ENCODE data around the gene CLEC2A.
A peak's percentile ranks its signal among the peaks of the same experiment; 100 is the strongest.

The CLEC2A gene

DNA sequence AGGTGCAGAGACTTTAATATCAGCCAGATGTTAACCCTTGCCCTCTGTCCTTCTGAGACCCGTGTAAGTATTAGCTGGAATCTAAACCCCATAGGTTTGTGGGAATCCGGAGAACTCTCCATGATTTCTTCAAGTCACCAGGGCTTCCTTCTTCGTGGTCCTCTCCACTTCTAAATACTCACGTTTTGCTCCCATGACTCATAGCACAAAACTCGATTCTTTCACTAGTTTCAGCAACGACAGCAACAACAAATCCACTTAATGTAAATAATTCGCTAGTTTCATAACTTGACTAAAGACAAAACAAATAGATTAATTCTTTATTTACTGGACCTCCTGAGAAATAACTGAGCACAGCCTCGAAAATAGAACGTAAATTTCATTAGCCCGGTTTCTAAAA is 4.4 kb upstream of the CLEC2A start:
- no CpG with 5 or more reads among the region's 10 CpGs for WGBS (ENCODE audit: insufficient coverage, insufficient read length)
- DNase-seq (ENCODE audit: low read depth, low spot score): no peak
- Histone ChIP-seq H3K4me1 (ENCODE audit: control insufficient read depth, insufficient read depth, low read length) (no peaks in the 10 kb centered on the region), H3K4me3 (ENCODE audit: low read length) (no peak overlapping the region), H3K27ac (ENCODE audit: low read length) (no peak overlapping the region), H3K36me3 (ENCODE audit: control insufficient read depth, insufficient read depth, low read length) (no peaks in the 10 kb centered on the region), H3K27me3 (ENCODE audit: control insufficient read depth, insufficient read depth, low read length) (no peaks in the 10 kb centered on the region), H3K9me3 (ENCODE audit: control insufficient read depth, insufficient read depth, low read length) (no peaks in the 10 kb centered on the region)

DNA sequence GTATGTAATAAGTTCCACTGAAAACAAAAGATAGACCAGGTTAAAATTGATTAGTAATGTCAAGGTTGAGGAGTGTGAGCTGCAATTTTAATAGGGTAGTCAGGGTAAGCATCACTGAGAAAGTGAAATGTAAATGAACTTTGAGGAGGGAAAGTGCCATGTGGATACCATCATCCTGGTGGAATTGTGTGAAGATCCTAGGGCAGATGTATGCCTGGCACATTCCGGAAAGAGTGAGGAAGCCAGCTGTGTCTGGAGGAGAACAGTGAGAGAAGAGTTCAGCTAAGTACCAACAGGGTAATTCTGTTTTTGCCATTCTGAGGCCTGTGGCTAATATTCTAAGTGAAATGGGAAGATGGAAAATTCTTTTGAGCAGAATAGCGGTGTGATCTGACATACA is 2.9 kb upstream of the CLEC2A start:
- Histone ChIP-seq H3K27ac (ENCODE audit: low read length) (no peak overlapping the region), H3K9me3 (ENCODE audit: control insufficient read depth, insufficient read depth, low read length) (no peaks in the 10 kb centered on the region), H3K4me3 (ENCODE audit: low read length) (no peak overlapping the region), H3K4me1 (ENCODE audit: control insufficient read depth, insufficient read depth, low read length) (no peaks in the 10 kb centered on the region), H3K27me3 (ENCODE audit: control insufficient read depth, insufficient read depth, low read length) (no peaks in the 10 kb centered on the region), H3K36me3 (ENCODE audit: control insufficient read depth, insufficient read depth, low read length) (no peaks in the 10 kb centered on the region)
- WGBS (ENCODE audit: insufficient coverage, insufficient read length): no CpG with 5 or more reads among the region's 2 CpGs
- DNase-seq (ENCODE audit: low read depth, low spot score): no peak

GRCh38 chr12:9933958-9934357 is 1.8 kb upstream of the CLEC2A start:
- Histone ChIP-seq H3K27me3 (ENCODE audit: control insufficient read depth, insufficient read depth, low read length) (no peaks in the 10 kb centered on the region), H3K27ac (ENCODE audit: low read length) (no peak overlapping the region), H3K9me3 (ENCODE audit: control insufficient read depth, insufficient read depth, low read length) (no peaks in the 10 kb centered on the region), H3K36me3 (ENCODE audit: control insufficient read depth, insufficient read depth, low read length) (no peaks in the 10 kb centered on the region), H3K4me3 (ENCODE audit: low read length) (no peak overlapping the region), H3K4me1 (ENCODE audit: control insufficient read depth, insufficient read depth, low read length) (no peaks in the 10 kb centered on the region)
- DNase-seq (ENCODE audit: low read depth, low spot score): no peak
- WGBS (ENCODE audit: insufficient coverage, insufficient read length): no CpG with 5 or more reads among the region's 2 CpGs

- no CpG with 5 or more reads among the region's 3 CpGs for WGBS (ENCODE audit: insufficient coverage, insufficient read length)
- no peak overlapping the region for H3K27ac ChIP-seq (ENCODE audit: low read length)
- no peaks in the 10 kb centered on the region for H3K9me3 ChIP-seq (ENCODE audit: control insufficient read depth, insufficient read depth, low read length)
- DNase-seq (ENCODE audit: low read depth, low spot score): no peak
- no peaks in the 10 kb centered on the region for H3K4me1 ChIP-seq (ENCODE audit: control insufficient read depth, insufficient read depth, low read length)
- H3K27me3 ChIP-seq (ENCODE audit: control insufficient read depth, insufficient read depth, low read length): no peaks in the 10 kb centered on the region
- no peaks in the 10 kb centered on the region for H3K36me3 ChIP-seq (ENCODE audit: control insufficient read depth, insufficient read depth, low read length)
- H3K4me3 ChIP-seq (ENCODE audit: low read length): no peak overlapping the region
Measured at GRCh38 chr12:9931245-9931644, 925 bp downstream of the CLEC2A start.

DNA sequence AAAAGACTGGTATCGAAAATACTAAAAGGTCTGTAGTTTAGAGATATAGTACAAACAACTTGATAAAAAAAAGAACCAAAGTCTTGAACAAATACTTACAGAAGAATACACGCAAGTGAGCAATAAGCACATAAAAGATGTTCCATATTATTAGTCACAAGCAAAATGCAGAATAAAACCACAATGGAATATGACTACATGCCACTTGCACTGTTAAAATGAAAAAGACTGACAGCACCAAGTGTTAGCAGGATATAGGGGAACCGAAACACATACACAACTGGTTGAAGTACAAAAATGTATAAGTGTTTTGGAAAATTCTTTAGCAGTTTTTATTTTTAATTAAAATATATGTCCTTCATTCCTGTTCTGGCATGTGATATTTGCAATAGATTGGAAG is 3.6 kb downstream of the CLEC2A start:
- Histone ChIP-seq H3K4me1 (ENCODE audit: control insufficient read depth, insufficient read depth, low read length) (no peaks in the 10 kb centered on the region), H3K9me3 (ENCODE audit: control insufficient read depth, insufficient read depth, low read length) (no peaks in the 10 kb centered on the region), H3K36me3 (ENCODE audit: control insufficient read depth, insufficient read depth, low read length) (no peaks in the 10 kb centered on the region), H3K27me3 (ENCODE audit: control insufficient read depth, insufficient read depth, low read length) (no peaks in the 10 kb centered on the region), H3K4me3 (ENCODE audit: low read length) (no peak overlapping the region), H3K27ac (ENCODE audit: low read length) (no peak overlapping the region)
- no peak for DNase-seq (ENCODE audit: low read depth, low spot score)
- WGBS (ENCODE audit: insufficient coverage, insufficient read length): no CpG with 5 or more reads among the region's 3 CpGs

GRCh38 chr12:9926876-9927275 is 5.3 kb downstream of the CLEC2A start:
- no CpG with 5 or more reads among the region's 3 CpGs for WGBS (ENCODE audit: insufficient coverage, insufficient read length)
- DNase-seq (ENCODE audit: low read depth, low spot score): no peak
- H3K9me3 ChIP-seq (ENCODE audit: control insufficient read depth, insufficient read depth, low read length): no peaks in the 10 kb centered on the region
- H3K4me1 ChIP-seq (ENCODE audit: control insufficient read depth, insufficient read depth, low read length): no peaks in the 10 kb centered on the region
- no peak overlapping the region for H3K27ac ChIP-seq (ENCODE audit: low read length)
- H3K27me3 ChIP-seq (ENCODE audit: control insufficient read depth, insufficient read depth, low read length): no peaks in the 10 kb centered on the region
- no peaks in the 10 kb centered on the region for H3K36me3 ChIP-seq (ENCODE audit: control insufficient read depth, insufficient read depth, low read length)
- H3K4me3 ChIP-seq (ENCODE audit: low read length): no peak overlapping the region

DNA sequence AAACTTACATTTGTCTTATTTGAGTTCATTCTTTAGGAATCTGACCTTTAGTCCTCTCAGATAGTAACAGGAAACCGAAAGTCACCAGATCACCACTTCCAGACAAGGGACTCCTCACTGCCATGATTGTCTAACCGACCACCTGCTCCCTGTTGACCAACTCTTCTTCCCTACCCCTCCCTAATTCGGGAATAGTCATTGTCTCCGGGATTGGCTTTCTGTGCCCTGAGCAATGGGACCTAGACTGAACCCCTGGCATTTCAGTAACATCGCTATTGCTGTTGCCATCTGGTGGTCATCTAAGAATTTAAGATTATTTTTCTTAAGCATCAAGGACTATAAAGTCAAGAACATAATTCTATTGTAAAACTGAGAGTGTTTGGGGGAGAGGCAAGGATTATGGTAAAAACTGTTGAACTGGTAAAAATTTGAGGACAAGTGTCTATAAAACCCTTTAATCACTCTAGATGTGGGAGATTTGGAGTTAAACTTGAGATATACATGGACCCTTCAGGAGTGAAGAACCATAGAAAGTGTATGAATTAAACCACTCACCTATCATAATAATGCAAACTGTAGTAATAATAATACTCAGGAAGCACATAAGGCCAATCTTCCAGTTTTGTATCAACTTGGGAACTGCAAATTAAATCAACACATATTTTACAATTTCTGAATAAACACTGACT is 6.3 kb downstream of the CLEC2A start:
- no peak overlapping the region for H3K4me3 ChIP-seq (ENCODE audit: low read length)
- no peaks in the 10 kb centered on the region for H3K4me1 ChIP-seq (ENCODE audit: control insufficient read depth, insufficient read depth, low read length)
- DNase-seq (ENCODE audit: low read depth, low spot score): peak; percentile 52
- no peaks in the 10 kb centered on the region for H3K27me3 ChIP-seq (ENCODE audit: control insufficient read depth, insufficient read depth, low read length)
- no peaks in the 10 kb centered on the region for H3K36me3 ChIP-seq (ENCODE audit: control insufficient read depth, insufficient read depth, low read length)
- H3K27ac ChIP-seq (ENCODE audit: low read length): no peak overlapping the region
- H3K9me3 ChIP-seq (ENCODE audit: control insufficient read depth, insufficient read depth, low read length): no peaks in the 10 kb centered on the region
- WGBS (ENCODE audit: insufficient coverage, insufficient read length): no CpG with 5 or more reads among the region's 5 CpGs

DNA sequence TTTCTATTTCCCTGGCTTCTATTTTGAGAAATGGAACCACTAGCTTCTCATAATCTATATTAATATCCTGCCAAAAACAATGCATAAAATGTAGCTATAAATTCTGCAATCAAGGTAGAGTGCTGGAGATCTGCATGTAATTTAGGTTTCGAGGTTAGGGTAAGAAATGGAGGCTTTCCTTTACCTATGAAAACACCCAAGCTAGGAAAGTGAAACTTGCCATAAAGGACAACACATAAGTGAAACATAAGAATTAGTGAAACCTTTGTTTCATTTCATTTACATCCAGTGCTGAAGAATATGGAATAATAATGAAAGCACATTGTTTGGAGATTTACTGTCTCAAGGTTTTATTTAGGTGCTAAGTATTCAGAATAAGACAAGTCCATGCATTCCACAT is 9.7 kb downstream of the CLEC2A start:
- Histone ChIP-seq H3K27me3 (ENCODE audit: control insufficient read depth, insufficient read depth, low read length) (no peaks in the 10 kb centered on the region), H3K36me3 (ENCODE audit: control insufficient read depth, insufficient read depth, low read length) (no peaks in the 10 kb centered on the region), H3K4me3 (ENCODE audit: low read length) (no peak overlapping the region), H3K9me3 (ENCODE audit: control insufficient read depth, insufficient read depth, low read length) (no peaks in the 10 kb centered on the region), H3K4me1 (ENCODE audit: control insufficient read depth, insufficient read depth, low read length) (no peaks in the 10 kb centered on the region), H3K27ac (ENCODE audit: low read length) (no peak overlapping the region)
- no CpG with 5 or more reads among the region's 1 CpG for WGBS (ENCODE audit: insufficient coverage, insufficient read length)
- DNase-seq (ENCODE audit: low read depth, low spot score): no peak

GRCh38 chr12:9920451-9920850 is 11.7 kb downstream of the CLEC2A start:
- Histone ChIP-seq H3K4me3 (ENCODE audit: low read length) (no peak overlapping the region), H3K27me3 (ENCODE audit: control insufficient read depth, insufficient read depth, low read length) (no peaks in the 10 kb centered on the region), H3K4me1 (ENCODE audit: control insufficient read depth, insufficient read depth, low read length) (no peaks in the 10 kb centered on the region), H3K9me3 (ENCODE audit: control insufficient read depth, insufficient read depth, low read length) (no peaks in the 10 kb centered on the region), H3K27ac (ENCODE audit: low read length) (no peak overlapping the region), H3K36me3 (ENCODE audit: control insufficient read depth, insufficient read depth, low read length) (no peaks in the 10 kb centered on the region)
- WGBS (ENCODE audit: insufficient coverage, insufficient read length): 100% methylated on average over 3 of the region's 10 CpGs
- DNase-seq (ENCODE audit: low read depth, low spot score): no peak

- no peak overlapping the region for H3K27ac ChIP-seq (ENCODE audit: low read length)
- DNase-seq (ENCODE audit: low read depth, low spot score): no peak
- H3K4me3 ChIP-seq (ENCODE audit: low read length): no peak overlapping the region
- no peaks in the 10 kb centered on the region for H3K27me3 ChIP-seq (ENCODE audit: control insufficient read depth, insufficient read depth, low read length)
- no CpG with 5 or more reads among the region's 3 CpGs for WGBS (ENCODE audit: insufficient coverage, insufficient read length)
- no peaks in the 10 kb centered on the region for H3K9me3 ChIP-seq (ENCODE audit: control insufficient read depth, insufficient read depth, low read length)
- no peaks in the 10 kb centered on the region for H3K36me3 ChIP-seq (ENCODE audit: control insufficient read depth, insufficient read depth, low read length)
- H3K4me1 ChIP-seq (ENCODE audit: control insufficient read depth, insufficient read depth, low read length): no peaks in the 10 kb centered on the region
Measured at GRCh38 chr12:9919443-9919842, 12.7 kb downstream of the CLEC2A start.

DNA sequence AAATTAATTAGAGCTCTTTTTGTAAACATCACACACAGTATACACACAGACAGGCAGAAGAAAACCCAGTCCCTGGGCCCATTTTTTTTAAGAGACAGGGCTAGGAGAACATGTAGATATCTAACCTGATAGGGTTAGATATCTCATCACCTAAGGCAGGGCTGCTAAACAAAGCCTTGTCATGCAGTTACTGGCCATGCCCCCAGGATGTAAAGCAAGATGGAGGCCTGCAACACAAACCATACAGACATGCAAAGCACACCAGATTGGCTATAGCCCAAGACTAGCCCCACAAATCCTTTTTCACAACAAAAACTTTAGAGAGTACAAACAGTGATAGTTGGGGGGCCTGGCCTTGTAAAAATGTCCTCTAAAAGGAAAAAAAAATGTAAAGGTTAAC is 20.5 kb downstream of the CLEC2A start:
- DNase-seq (ENCODE audit: low read depth, low spot score): no peak
- H3K9me3 ChIP-seq (ENCODE audit: control insufficient read depth, insufficient read depth, low read length): no peaks in the 10 kb centered on the region; the same call in 1 of the 2 replicates
- H3K27me3 ChIP-seq (ENCODE audit: control insufficient read depth, insufficient read depth, low read length): no peaks in the 10 kb centered on the region
- H3K4me1 ChIP-seq (ENCODE audit: control insufficient read depth, insufficient read depth, low read length): no peaks in the 10 kb centered on the region
- H3K27ac ChIP-seq (ENCODE audit: low read length): no peak overlapping the region
- H3K4me3 ChIP-seq (ENCODE audit: low read length): no peak overlapping the region
- no peaks in the 10 kb centered on the region for H3K36me3 ChIP-seq (ENCODE audit: control insufficient read depth, insufficient read depth, low read length)
